ENCODE data around the gene ARSG. TPM values are rescaled to one million over a fixed set of nuclear protein-coding genes. Genes with fewer than 3 reads are reported as not detected.

The ARSG gene
- total and polyA plus RNA-seq, 2 of the 13 experiments (the other 11 are each of a cell fraction or from before 2014, with no cell fraction given): 3.7 to 15.2 TPM

DNA sequence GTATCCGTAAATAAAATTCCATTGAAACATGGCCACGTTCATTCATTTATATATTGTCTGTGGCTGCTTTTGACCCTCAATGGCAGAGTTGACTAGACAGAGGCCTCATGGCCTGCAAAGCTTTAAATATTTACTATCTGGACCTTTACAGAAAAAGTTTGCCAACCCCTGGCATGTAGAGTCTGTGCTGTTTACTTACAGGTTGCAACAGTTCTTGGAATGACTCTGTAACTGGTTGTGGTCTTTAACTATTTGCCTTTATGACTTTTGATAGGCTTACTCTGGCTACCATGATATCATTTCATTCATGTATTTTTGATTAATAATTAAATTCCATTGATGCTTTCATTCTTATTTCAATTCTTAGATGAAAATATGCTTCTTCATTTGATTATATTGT, 25.5 kb upstream of the ARSG start (continued):
- TF ChIP-seq MED1 (CRISPR knock-in tag; IDR thresholded peaks at IDR 0.05): peak; percentile 88
- peak; percentile 78 for TF ChIP-seq SAP130 (CRISPR knock-in tag; IDR thresholded peaks at IDR 0.05; ENCODE audit: low read depth)
- 0 out of 2 replicates have a peak, but pooled peaks have one; percentile 60 for TF ChIP-seq TGIF2 (CRISPR knock-in tag; IDR thresholded peaks at IDR 0.05)
- 0 out of 2 replicates have a peak, but pooled peaks have one; percentile 50 for TF ChIP-seq ISL2 (CRISPR knock-in tag; IDR thresholded peaks at IDR 0.05)
- peak; percentile 21; the same call in 1 of the 2 replicates for TF ChIP-seq STAG1 (CRISPR knock-in tag; IDR thresholded peaks at IDR 0.05)
- TF ChIP-seq ZBTB37 (CRISPR knock-in tag; IDR thresholded peaks at IDR 0.05): peak; percentile 58; the same call in 1 of the 2 replicates
- TF ChIP-seq FOXA1 (IDR thresholded peaks at IDR 0.05): peak; percentile 70
- TF ChIP-seq FOXA1 (CRISPR knock-in tag; IDR thresholded peaks at IDR 0.05): peak; percentile 95
- peak; percentile 97 for TF ChIP-seq GATAD2A (CRISPR knock-in tag; IDR thresholded peaks at IDR 0.05)
- TF ChIP-seq, protein P1, sequence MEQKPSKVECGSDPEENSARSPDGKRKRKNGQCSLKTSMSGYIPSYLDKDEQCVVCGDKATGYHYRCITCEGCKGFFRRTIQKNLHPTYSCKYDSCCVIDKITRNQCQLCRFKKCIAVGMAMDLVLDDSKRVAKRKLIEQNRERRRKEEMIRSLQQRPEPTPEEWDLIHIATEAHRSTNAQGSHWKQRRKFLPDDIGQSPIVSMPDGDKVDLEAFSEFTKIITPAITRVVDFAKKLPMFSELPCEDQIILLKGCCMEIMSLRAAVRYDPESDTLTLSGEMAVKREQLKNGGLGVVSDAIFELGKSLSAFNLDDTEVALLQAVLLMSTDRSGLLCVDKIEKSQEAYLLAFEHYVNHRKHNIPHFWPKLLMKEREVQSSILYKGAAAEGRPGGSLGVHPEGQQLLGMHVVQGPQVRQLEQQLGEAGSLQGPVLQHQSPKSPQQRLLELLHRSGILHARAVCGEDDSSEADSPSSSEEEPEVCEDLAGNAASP (CRISPR knock-in tag; IDR thresholded peaks at IDR 0.05; ENCODE audit: borderline replicate concordance): peak; percentile 61; the same call in 1 of the 2 replicates
- peak; percentile 72; the same call in 1 of the 2 replicates for TF ChIP-seq KAT8 (CRISPR knock-in tag; IDR thresholded peaks at IDR 0.05)
- TF ChIP-seq, protein P2, sequence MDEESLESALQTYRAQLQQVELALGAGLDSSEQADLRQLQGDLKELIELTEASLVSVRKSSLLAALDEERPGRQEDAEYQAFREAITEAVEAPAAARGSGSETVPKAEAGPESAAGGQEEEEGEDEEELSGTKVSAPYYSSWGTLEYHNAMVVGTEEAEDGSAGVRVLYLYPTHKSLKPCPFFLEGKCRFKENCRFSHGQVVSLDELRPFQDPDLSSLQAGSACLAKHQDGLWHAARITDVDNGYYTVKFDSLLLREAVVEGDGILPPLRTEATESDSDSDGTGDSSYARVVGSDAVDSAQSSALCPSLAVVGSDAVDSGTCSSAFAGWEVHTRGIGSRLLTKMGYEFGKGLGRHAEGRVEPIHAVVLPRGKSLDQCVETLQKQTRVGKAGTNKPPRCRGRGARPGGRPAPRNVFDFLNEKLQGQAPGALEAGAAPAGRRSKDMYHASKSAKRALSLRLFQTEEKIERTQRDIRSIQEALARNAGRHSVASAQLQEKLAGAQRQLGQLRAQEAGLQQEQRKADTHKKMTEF (CRISPR knock-in tag; IDR thresholded peaks at IDR 0.05): peak; percentile 69
- 0 out of 2 replicates have a peak, but pooled peaks have one; percentile 56 for TF ChIP-seq CBFB (CRISPR knock-in tag; IDR thresholded peaks at IDR 0.05)
- peak; percentile 59; the same call in 1 of the 2 replicates for TF ChIP-seq SOX5 (CRISPR knock-in tag; IDR thresholded peaks at IDR 0.05; ENCODE audit: borderline replicate concordance)
- 0 out of 2 replicates have a peak, but pooled peaks have one; percentile 14 for TF ChIP-seq MIXL1 (CRISPR knock-in tag; IDR thresholded peaks at IDR 0.05)
- TF ChIP-seq HNF4A (CRISPR knock-in tag; IDR thresholded peaks at IDR 0.05): peak; percentile 26; the same call in 1 of the 2 replicates
- TF ChIP-seq KDM4B (CRISPR knock-in tag; IDR thresholded peaks at IDR 0.05): 0 out of 2 replicates have a peak, but pooled peaks have one; percentile 38
- TF ChIP-seq, protein P3, sequence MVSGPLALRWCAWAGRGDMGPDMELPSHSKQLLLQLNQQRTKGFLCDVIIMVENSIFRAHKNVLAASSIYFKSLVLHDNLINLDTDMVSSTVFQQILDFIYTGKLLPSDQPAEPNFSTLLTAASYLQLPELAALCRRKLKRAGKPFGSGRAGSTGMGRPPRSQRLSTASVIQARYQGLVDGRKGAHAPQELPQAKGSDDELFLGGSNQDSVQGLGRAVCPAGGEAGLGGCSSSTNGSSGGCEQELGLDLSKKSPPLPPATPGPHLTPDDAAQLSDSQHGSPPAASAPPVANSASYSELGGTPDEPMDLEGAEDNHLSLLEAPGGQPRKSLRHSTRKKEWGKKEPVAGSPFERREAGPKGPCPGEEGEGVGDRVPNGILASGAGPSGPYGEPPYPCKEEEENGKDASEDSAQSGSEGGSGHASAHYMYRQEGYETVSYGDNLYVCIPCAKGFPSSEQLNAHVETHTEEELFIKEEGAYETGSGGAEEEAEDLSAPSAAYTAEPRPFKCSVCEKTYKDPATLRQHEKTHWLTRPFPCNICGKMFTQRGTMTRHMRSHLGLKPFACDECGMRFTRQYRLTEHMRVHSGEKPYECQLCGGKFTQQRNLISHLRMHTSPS (CRISPR knock-in tag; IDR thresholded peaks at IDR 0.05; ENCODE audit: low read depth): peak; percentile 50; the same call in 1 of the 2 replicates
- TF ChIP-seq ZNF281 (CRISPR knock-in tag; IDR thresholded peaks at IDR 0.05; ENCODE audit: borderline replicate concordance): peak; percentile 20; the same call in 1 of the 2 replicates
